Activated CD4-positive, CD25-positive, alpha-beta regulatory T cell treated with anti-CD3 and anti-CD28 coated beads, Interleukin-2, amount 50 U/mL, for 16 hours (primary cell): ENCODE measurements around the gene LRRC59.
A peak's percentile ranks its signal among the peaks of the same experiment; 100 is the strongest.
"Not testable (repeated sequence)": the region's sequence is repeated elsewhere in the genome, so short reads cannot be mapped to it uniquely, and the experiment has no call there.

Source experiments
- DNase-seq: peaks from one replicate; pipeline ENCODE4 v3.0.0-alpha.2; 2020; ENCODE audit warnings: low read depth, low spot score

Gene LRRC59

DNA sequence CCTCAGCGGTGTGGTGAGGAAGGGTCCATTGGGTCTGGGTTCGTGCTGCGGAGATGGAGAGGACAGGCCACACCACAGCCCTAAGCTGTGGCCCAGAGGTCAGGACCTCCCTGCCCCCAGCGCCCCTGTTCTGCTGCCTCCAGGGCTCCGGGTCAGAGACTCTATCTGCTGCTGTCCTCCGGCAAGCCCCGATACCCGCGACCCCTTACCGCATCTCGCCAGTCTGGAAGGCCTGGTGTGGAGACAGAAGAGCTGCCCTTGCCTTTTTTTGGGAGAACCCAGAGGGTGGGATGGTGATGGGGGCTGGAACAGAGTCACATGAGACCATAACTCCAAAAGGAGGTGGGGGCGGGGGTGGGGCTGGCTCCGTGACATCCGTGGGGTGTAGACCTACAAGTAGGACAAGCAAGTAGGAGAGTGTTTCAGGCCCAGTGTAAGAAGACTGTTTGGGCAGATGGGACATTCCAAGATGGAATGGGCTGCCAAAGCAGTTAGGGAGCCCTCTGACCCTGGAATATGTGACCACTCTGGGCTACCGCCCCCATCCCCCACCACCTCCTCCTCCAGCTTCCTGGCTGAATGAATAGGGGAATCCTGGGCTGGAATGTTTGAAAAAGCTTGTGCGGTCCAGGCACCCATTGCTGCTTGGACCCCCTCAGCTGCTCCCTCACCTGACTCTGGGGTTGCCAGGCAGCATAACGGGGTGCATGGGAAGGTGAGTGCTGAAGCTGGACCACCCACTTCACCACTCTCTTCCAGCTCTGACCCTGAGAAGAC lies 50.0 kb downstream of the LRRC59 start:
- DNase-seq, result no peak

DNA sequence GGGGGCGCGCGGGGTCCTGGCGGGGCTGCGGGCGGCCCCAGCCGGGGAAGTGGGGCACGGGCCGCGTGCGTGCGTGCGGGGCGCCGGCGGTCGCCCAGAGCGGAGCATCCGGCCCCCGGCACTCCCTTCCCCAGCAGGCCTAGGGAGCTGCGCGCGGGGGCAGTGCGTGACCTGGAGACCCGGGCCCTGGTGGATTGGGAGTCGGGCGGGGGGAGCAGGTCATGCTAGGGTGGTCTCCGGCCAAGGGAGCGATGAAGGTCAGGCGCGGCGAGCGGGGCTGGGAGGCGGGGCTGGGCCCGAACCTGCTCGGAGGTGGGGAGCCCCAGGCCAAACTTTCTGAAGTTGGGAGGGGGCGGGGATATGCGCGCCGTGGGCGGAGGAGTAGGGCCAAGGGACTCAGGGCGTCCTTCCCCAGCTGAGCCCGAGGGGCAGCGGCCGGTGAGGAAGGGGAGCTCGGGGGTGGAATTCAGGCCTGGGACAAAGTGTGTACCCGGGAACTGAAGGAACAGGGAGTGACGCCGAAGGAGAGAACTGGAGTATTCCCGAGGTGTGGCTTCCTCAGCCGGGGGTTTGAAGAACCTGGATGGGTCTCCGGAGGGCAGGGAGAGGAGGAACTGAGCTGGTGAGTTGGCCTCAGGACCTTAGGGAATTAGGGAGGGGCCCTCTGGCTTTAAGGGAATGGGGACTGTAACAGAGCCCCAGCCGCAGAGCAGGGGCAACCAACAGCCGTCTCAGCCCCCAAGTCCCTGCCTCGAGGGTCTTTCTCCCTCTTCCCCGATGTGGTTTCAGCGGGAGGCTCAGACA lies 50.8 kb downstream of the LRRC59 start:
- DNase-seq, result peak; percentile 17

DNA sequence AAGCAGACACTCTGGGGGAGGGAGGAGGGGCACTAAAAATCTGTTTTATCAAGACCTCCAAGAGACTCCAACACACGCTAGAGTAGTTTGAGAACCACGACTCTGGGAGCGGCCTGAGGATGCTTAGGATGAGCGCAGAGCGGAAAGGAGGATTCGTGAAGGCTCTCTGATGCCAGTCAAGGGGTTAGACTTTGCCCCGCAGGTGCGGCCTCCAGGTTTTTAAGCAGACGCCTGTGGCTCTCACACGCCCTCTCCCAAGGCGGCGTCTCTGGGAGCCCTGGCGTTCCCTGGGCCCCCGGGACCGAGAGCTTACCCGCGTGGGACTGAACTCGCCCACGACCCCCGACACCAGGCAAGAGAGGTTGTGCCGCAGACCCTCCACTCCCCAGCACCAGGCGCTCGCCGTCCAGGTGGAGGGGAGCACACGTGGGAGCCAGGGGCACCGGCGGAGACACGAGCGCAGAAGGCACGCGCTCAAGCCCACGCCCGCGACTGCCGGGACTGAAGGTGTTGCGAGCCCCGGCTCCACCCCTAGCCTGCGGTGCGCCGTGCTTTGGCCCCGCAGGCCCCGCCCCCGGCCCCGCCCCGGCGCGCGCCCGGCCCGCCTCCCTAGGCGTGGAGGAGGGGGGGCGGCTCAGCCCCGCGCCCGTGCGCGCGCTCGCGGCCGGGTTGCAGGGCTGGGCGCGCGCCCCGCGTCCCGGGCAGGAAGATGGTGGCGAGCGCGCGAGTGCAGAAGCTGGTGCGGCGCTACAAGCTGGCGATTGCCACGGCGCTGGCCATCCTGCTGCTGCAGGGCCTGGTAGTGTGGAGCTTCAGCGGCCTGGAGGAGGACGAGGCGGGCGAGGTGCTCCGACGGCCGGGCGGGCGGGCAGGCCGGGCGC lies 51.7 kb downstream of the LRRC59 start, which contains the start of gene XYLT2:
XYLT2 (plus strand) TSS at position 695 of the 881 bp plus-strand sequence; CDS start at position 710, 15 bp downstream.
- DNase-seq, result peak; percentile 83

DNA sequence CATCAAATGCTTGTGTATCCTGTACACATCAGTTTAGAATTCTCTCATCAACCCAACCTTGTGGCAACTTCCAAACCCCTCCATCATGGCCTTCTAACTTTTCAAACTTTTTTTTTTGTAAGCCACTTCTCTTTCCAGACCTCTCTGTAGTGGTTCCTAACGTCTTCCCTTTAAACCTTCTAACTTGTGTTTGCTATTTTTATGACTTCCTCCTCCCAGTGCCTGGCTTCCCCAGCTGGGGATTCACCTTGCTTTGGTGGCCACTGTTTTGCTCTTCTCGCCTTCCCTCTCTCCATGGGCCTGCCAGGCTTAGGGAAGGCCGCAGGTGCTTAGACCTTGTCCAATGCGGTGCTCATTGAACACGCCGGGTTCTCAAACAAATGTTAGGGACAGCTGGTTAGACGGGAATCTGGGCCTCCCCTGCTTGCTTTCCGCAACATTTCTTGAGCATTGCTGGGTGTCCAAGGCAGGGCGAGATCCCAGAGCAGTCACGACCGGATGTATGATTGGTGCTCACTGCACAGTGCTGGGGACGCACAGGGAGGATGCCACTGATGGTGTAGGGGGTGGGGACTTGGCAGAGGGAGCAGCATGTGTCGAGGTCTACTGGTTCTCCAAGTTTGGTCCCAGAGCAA lies 52.5 kb downstream of the LRRC59 start:
- DNase-seq, result no peak

DNA sequence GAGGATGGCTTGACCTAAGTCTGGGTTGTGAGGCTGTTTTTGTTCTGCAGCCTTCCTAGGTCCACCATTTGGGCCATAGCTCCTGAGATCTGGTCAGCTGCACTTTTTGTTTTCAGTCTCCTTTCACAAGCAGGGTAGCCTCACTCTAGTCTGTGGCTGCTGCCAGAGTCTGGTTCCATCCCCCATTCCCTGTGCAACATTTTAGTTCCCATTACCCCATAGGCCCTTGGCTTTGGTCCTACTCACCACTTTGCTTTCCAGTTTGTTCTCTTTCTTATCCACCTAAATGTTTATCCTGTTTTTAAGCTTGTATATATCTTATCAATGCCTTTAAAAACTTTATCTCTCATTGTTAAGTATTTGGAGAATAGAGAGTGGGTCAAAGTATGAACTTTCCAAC lies 57.9 kb downstream of the LRRC59 start:
- DNase-seq, result no peak

DNA sequence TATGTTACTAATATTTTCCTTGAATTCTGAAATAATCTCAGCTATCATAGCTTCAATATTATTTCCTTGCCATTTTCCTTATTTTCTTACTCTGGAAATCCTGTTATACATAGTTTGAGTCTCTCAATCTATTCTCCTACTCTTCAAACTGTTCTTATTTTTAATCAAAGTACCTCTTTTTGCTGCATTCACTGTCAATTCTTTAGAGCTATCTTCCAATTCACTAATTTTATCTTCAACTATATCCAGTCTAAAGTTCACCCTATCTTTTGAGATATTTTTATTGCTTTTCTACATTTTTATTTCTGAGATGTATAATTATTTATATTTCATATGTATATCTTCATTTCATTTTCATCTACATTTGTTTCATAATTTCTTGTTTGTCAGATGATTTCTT lies 58.7 kb downstream of the LRRC59 start:
- no peak for DNase-seq

DNA sequence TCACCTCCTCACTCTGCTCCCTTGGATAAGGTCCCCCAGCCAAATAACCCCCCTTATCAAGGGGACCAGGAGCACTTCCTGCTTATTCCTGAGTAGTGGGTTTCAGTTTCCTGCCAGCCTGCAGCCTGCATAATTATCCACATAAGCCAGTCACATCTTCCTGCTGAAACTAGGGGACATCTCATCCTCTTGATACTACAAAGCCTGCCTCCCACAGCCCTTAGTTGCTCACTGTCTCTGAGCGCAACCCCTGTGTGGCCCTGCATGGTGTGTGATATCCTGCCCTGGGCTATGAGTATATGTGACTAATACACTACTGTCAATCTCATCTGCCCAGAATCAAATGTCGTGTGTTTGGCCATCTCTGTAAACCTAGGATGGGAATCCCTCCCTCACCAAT lies 59.4 kb downstream of the LRRC59 start:
- DNase-seq, result no peak

DNA sequence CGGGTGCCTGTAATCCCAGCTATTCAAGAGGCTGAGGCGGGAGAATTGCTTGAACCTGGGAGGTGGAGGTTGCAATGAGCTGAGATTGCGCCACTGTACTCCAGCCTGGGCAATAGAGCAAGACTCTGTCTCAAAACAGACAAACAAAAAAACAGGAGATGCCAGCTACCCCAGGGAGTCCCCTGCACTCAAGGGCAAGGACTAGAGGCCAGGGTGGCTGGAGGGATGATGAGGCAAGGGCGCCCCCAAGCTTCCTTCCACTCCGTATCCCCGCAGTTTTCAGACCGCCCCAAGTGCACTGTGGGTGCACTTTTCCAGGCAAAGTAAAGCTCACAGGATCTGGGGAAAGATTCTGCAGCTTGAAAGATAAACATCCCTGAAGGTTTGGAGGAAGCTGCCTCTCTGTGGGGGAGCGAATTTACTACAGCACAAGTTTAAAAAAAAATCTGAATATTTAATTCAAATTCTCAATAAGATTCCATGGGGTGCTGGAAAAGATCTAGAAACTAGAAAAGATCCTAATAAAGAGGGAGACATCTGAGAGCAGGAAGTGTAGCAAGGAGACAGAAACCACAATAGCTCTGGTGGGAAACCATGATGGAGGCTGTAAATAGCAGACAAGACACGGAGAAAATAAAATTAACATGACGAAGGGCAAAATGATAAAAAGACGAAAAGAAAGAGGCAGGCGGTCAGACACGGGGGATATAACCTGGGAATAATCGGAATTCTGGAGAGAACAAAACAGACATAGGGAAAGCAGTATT lies 63.8 kb downstream of the LRRC59 start:
- DNase-seq, result not testable (repeated sequence)

DNA sequence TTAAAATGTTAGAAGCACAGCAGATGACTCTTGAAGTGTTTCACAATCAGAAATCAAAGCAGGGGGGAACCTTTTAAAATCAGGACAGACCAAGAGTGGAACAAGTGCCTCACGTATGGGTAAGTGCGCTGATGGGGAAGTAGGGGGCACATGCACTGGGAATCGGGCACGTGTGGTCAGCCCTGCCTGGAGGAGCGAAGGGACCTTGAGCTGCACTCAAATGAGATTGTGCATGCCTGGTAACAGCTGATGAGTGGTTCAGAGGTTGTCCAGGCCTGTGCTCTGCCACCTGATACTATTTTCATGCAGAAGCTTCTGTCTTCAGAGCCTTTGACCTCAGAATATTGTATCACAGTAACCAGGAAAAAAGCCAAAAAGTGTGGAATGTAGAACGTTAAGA lies 65.1 kb downstream of the LRRC59 start:
- DNase-seq, result no peak
